Neuronal stem cell (in vitro differentiated cells): Measurements from ENCODE around the gene TOMM70.

ENCODE experiments used
- DNase-seq: peaks from one replicate; pipeline ENCODE4 v3.0.0-alpha.2; 2013; ENCODE audit warnings: low spot score
- H2AFZ ChIP-seq: one replicate; pipeline ENCODE4 v1.6.1; 2013; ENCODE audit warnings: mild to moderate bottlenecking, low read length, inconsistent platforms
- H2AK5ac ChIP-seq: 2 replicates; pipeline ENCODE4 v1.6.1; 2013; ENCODE audit warnings: low read depth, mild to moderate bottlenecking, inconsistent platforms, low read length, moderate library complexity, mixed read lengths
- H2BK120ac ChIP-seq: 2 replicates; pipeline ENCODE4 v1.6.1; 2013; ENCODE audit warnings: low read depth, mild to moderate bottlenecking, inconsistent platforms, low read length, moderate library complexity, mixed read lengths
- H2BK12ac ChIP-seq: one replicate; pipeline ENCODE4 v1.6.1; 2013; ENCODE audit warnings: low read length, inconsistent platforms
- H2BK15ac ChIP-seq: 2 replicates; pipeline ENCODE4 v1.6.1; 2013; ENCODE audit warnings: mild to moderate bottlenecking, low read length, inconsistent platforms, mixed read lengths
- H2BK5ac ChIP-seq: one replicate; pipeline ENCODE4 v1.6.1; 2013; ENCODE audit warnings: inconsistent platforms, mild to moderate bottlenecking, low read length, moderate library complexity
- H3K14ac ChIP-seq: one replicate; pipeline ENCODE4 v1.6.1; 2013; ENCODE audit warnings: low read length, inconsistent platforms
- H3K18ac ChIP-seq: 2 replicates; pipeline ENCODE4 v1.6.1; 2013; ENCODE audit warnings: low read length, inconsistent platforms
- H3K23ac ChIP-seq: 2 replicates; pipeline ENCODE4 v1.6.1; 2013; ENCODE audit warnings: low read depth, mild to moderate bottlenecking, mixed read lengths, low read length, inconsistent platforms; ENCODE audit not compliant: poor library complexity
- H3K27ac ChIP-seq: replicated peaks from 3 replicates; pipeline ENCODE4 v1.5.1; 2013; ENCODE audit warnings: low read length, inconsistent platforms
- H3K27me3 ChIP-seq, 3 experiments: 2 replicates each; pipeline ENCODE4 v1.6.1; 2013; ENCODE audit warnings: low read length in 3 of 3, mild to moderate bottlenecking in 2 of 3, inconsistent platforms in 1 of 3, low read depth in 1 of 3, mixed read lengths in 1 of 3, moderate library complexity in 1 of 3; ENCODE audit not compliant: control insufficient read depth in 3 of 3, insufficient read depth in 3 of 3
- H3K36me3 ChIP-seq, 2 donors: replicated peaks in 1 of 2; 2 replicates each; pipeline ENCODE4 v1.6.1; 2013; ENCODE audit warnings: low read length in 2 of 2; ENCODE audit not compliant: control insufficient read depth in 2 of 2, insufficient read depth in 2 of 2
- H3K4ac ChIP-seq: 2 replicates; pipeline ENCODE4 v1.6.1; 2013; ENCODE audit warnings: inconsistent platforms, mild to moderate bottlenecking, low read length, moderate library complexity
- H3K4me1 ChIP-seq, 2 donors: 1 replicate in 1 of 2; 2 replicates in 1 of 2; pipeline ENCODE4 v1.6.1; 2013; ENCODE audit warnings: low read length in 2 of 2, low read depth in 1 of 2; ENCODE audit not compliant: control insufficient read depth in 2 of 2, insufficient read depth in 1 of 2
- H3K4me2 ChIP-seq: one replicate; pipeline ENCODE4 v1.6.1; 2013; ENCODE audit warnings: mild to moderate bottlenecking, low read length, inconsistent platforms; ENCODE audit not compliant: insufficient read depth, poor library complexity, severe bottlenecking
- H3K4me3 ChIP-seq, 2 donors: 2 replicates each; pipeline ENCODE4 v1.5.1; 2013; ENCODE audit warnings: low read length in 2 of 2, mild to moderate bottlenecking in 2 of 2, inconsistent platforms in 1 of 2, moderate library complexity in 1 of 2
- H3K79me1 ChIP-seq: one replicate; pipeline ENCODE4 v1.6.1; 2013; ENCODE audit warnings: low read depth, mild to moderate bottlenecking, inconsistent platforms, low read length, moderate library complexity
- H3K9ac ChIP-seq: one replicate; pipeline ENCODE4 v1.6.1; 2013; ENCODE audit warnings: mild to moderate bottlenecking, low read depth, low read length, inconsistent platforms; ENCODE audit not compliant: poor library complexity
- H3K9me3 ChIP-seq, 2 donors: replicated peaks in 1 of 2; 2 replicates each; pipeline versions ENCODE3 to v1.6.1; 2013; ENCODE audit warnings: low read length in 2 of 2, mild to moderate bottlenecking in 2 of 2, inconsistent platforms in 1 of 2, low read depth in 1 of 2, mixed read lengths in 1 of 2, moderate library complexity in 1 of 2; ENCODE audit not compliant: control insufficient read depth in 2 of 2, insufficient read depth in 1 of 2
- H4K8ac ChIP-seq: one replicate; pipeline ENCODE4 v1.6.1; 2013; ENCODE audit warnings: low read depth, mild to moderate bottlenecking, inconsistent platforms, low read length, moderate library complexity
- H4K91ac ChIP-seq: one replicate; pipeline ENCODE4 v1.6.1; 2013; ENCODE audit warnings: low read length, low read depth, mild to moderate bottlenecking, inconsistent platforms; ENCODE audit not compliant: poor library complexity
- WGBS, 2 donors: extraction: QIAGEN DNeasy Blood & Tissue Kit; methylation state at CpG; one replicate each; pipeline ENCODE4 v1.1.7; 2013; ENCODE audit warnings: missing lambda C conversion rate in 2 of 2, mixed read lengths in 1 of 2; ENCODE audit not compliant: insufficient read length in 2 of 2, insufficient replicate concordance in 1 of 2; ENCODE audit errors: extremely low coverage in 2 of 2; 5-methylcytosine and 5-hydroxymethylcytosine counted together

The TOMM70 gene

DNA sequence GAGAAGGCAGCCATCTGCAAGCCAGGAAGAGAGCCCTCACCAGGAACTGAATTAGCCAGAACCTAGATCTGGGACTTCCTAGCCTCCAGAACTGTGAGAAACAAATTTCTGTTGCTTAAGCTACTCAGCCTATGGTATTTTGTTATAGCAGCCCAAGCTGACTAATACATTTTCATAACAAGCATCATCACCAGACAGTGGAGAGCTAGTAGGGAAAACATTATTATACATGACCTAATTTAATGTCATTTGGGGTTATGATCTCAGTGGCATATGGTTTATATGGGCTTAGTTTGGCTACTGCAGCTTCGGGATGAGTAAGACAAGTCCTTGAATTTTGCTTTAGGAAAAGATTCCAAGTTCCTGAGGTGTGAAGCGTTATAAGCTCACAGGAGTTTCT is 36.1 kb upstream of the TOMM70 start:
- Histone ChIP-seq H3K27me3 (no peaks in the 10 kb centered on the region), H4K91ac (no peak overlapping the region), H3K9me3 (peaks cover 0 to 11% of the 10 kb centered on the region in 2 donors), H3K23ac (no peak overlapping the region), H2BK12ac (no peak overlapping the region), H2BK15ac (no peak overlapping the region), H2AFZ (no peak overlapping the region), H2BK120ac (no peak overlapping the region), H2BK5ac (no peak overlapping the region), H3K18ac (no peak overlapping the region), H3K9ac (no peak overlapping the region), H2AK5ac (no peak overlapping the region), H3K36me3 (peaks cover 0 to 2% of the 10 kb centered on the region in 2 donors), H3K4me2 (no peak overlapping the region), H3K14ac (no peak overlapping the region), H3K4ac (no peak overlapping the region), H4K8ac (no peak overlapping the region), H3K4me1 (no peaks in the 10 kb centered on the region), H3K4me3 (no peak overlapping the region), H3K79me1 (peaks cover 2% of the 10 kb centered on the region), H3K27ac (no peak overlapping the region)
- no CpG with 5 or more reads among the region's 2 CpGs for WGBS, 2 donors
- DNase-seq: no peak

DNA sequence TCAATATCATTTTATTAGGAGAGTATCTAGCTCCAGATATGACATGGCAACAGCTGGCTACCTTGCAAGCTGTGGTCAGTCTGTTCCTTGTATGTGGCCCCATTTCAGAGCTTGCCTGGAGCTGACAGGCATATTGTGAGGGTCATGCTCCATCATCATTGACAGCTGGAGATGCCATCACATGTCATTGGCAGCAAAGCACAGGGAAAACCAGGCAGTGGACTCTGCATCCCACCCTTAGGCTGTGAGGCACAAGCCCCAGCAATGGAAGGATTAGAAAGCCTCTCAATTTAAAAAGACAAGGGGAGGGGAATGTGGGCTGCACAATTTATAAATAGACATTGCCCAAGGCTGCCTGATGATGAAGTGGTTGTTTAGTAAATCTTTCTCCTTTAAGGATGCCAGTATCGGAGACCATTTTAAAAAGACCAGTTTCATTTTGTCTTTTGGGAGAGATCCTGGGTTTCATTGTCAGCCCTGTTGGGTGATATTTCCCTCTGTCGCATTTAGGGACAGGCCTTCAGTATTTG is 28.4 kb upstream of the TOMM70 start:
- Histone ChIP-seq H3K23ac (no peak overlapping the region), H2BK12ac (no peak overlapping the region), H2AFZ (no peak overlapping the region), H3K79me1 (no peaks in the 10 kb centered on the region), H3K4ac (no peak overlapping the region), H3K27me3 (no peaks in the 10 kb centered on the region), H3K14ac (no peak overlapping the region), H3K4me2 (no peak overlapping the region), H3K18ac (no peak overlapping the region), H2BK15ac (no peak overlapping the region), H3K36me3 (peaks cover 0 to 5% of the 10 kb centered on the region in 2 donors), H2AK5ac (no peak overlapping the region), H2BK120ac (no peak overlapping the region), H3K4me1 (no peaks in the 10 kb centered on the region), H3K27ac (no peak overlapping the region), H3K9ac (no peak overlapping the region), H4K91ac (no peak overlapping the region), H2BK5ac (no peak overlapping the region), H4K8ac (no peak overlapping the region), H3K4me3 (no peak overlapping the region), H3K9me3 (no peaks in the 10 kb centered on the region)
- no peak for DNase-seq
- WGBS, 2 donors: no CpG with 5 or more reads among the region's 2 CpGs

DNA sequence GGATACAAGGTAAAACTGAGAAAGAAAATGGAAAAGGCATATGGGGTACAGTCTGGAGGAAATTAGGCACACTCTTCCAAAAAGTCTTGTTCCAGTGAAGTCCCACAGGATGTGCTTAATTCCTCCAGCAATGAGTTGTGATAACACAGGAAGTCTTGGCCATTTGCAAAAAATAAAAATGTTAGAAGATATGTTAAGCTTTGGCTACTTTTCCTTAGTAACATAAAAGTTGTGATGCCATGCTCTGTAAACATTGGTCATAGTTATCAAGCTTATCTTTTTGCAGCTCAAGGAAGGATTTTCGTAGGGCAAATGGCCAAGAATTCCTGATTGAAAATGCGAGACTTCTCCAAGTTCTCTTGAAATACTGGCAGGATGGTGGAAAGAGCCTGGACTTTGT is 26.8 kb upstream of the TOMM70 start:
- no peak overlapping the region for H2BK5ac ChIP-seq
- H3K79me1 ChIP-seq: no peaks in the 10 kb centered on the region
- H4K91ac ChIP-seq: no peak overlapping the region
- H3K36me3 ChIP-seq: peaks cover 0 to 3% of the 10 kb centered on the region in 2 donors
- H2BK15ac ChIP-seq: no peak overlapping the region
- DNase-seq: no peak
- H3K14ac ChIP-seq: no peak overlapping the region
- H4K8ac ChIP-seq: no peak overlapping the region
- no peak overlapping the region for H3K23ac ChIP-seq
- H2AK5ac ChIP-seq: no peak overlapping the region
- no peak overlapping the region for H3K18ac ChIP-seq
- H2BK12ac ChIP-seq: no peak overlapping the region
- no peak overlapping the region for H3K9ac ChIP-seq
- H2AFZ ChIP-seq: no peak overlapping the region
- H3K4me1 ChIP-seq: no peaks in the 10 kb centered on the region
- no CpG with 5 or more reads among the region's 2 CpGs for WGBS, 2 donors
- H3K27ac ChIP-seq: no peak overlapping the region
- no peak overlapping the region for H3K4me3 ChIP-seq
- H3K9me3 ChIP-seq: no peaks in the 10 kb centered on the region
- no peak overlapping the region for H3K4ac ChIP-seq
- no peak overlapping the region for H2BK120ac ChIP-seq
- H3K4me2 ChIP-seq: no peak overlapping the region
- no peaks in the 10 kb centered on the region for H3K27me3 ChIP-seq

DNA sequence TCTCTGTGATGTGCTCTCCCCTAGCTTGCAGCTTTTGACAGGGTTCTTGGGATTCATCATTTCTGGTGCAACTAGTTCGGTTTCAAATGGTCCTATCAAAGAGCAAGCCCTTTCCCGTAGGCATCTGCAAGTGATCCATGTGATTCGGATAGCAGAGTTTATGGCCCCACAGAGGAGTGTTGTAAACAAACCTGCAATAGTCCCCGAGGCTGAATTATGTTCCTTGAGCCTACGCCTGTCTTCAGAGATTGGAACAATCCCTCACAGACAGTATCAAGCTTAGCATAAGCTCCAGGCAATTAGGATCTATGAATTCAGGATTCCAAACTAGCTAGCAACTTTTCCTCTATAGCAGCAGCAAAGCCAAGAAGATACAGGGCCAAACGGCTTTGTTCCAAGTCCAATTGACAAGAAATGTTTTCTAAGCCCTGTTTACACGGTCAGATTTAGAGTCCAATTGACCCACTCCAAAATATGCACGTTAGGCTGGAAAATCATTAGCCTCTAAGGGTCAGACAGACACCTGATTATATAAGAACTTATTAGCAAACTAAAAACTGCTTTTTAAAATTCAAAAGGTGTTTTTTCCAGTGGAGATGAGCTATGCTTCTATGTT is 25.3 kb upstream of the TOMM70 start:
- Histone ChIP-seq H2BK12ac (no peak overlapping the region), H4K91ac (no peak overlapping the region), H3K79me1 (no peaks in the 10 kb centered on the region), H2BK5ac (no peak overlapping the region), H3K23ac (no peak overlapping the region), H3K18ac (no peak overlapping the region), H3K36me3 (peaks cover 0 to under 1% of the 10 kb centered on the region in 2 donors), H3K27me3 (no peaks in the 10 kb centered on the region), H3K4ac (no peak overlapping the region), H3K4me1 (no peaks in the 10 kb centered on the region), H3K9me3 (no peaks in the 10 kb centered on the region), H2AK5ac (no peak overlapping the region), H2AFZ (no peak overlapping the region), H3K27ac (no peak overlapping the region), H3K4me3 (no peak overlapping the region), H2BK15ac (no peak overlapping the region), H2BK120ac (no peak overlapping the region), H3K14ac (no peak overlapping the region), H3K9ac (no peak overlapping the region), H4K8ac (no peak overlapping the region), H3K4me2 (no peak overlapping the region)
- no CpG with 5 or more reads among the region's 8 CpGs for WGBS, 2 donors
- no peak for DNase-seq
